ENCODE measurements around the gene CASKIN2.

- TF ChIP-seq CTCF (IDR thresholded peaks at IDR 0.05) (no peak), POLR2A (IDR thresholded peaks at IDR 0.05) (no peak)
Measured at GRCh38 chr17:75524269-75524969, 9.1 kb upstream of the CASKIN2 start.
